A204.1 (cell line): ENCODE measurements around the gene IL23A.
A peak's percentile ranks its signal among the peaks of the same experiment; 100 is the strongest.
"Not testable (repeated sequence)": the region's sequence is repeated elsewhere in the genome, so short reads cannot be mapped to it uniquely, and the experiment has no call there.

Experiments used
- FAIRE-seq: peaks from 2 replicates; lab custom pipeline; 2012; peaks lifted over from hg19 to GRCh38; lab: Jason Lieb, UNC

IL23A gene

GRCh38 chr12:56326533-56326932 lies 12.2 kb upstream of the IL23A start:
- no peak for FAIRE-seq

DNA sequence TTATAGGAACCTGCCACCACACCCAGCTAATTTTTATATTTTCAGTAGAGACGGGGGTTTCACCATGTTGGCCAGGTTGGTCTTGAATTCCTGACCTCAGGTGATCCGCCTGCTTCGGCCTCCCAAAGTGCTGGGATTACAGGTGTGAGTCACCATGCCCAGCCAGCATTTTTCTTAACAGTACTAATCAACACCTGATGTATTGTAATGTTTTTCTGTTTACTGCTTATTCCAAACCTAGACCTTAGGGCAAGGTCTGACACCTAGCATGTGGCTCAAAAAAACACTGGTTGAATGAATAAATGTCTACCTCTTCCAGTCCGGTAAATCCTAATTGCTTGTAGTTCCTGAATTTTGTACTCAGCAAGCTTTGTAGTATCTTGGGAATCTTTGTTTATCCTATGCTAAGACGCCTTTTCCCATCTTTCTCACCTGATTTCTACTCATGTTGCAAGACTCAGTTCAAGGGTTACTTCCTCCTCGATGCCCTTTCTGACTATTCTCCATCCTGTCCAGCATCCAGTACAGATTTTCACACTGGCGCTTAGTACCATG lies 7.7 kb upstream of the IL23A start:
- no peak for FAIRE-seq

DNA sequence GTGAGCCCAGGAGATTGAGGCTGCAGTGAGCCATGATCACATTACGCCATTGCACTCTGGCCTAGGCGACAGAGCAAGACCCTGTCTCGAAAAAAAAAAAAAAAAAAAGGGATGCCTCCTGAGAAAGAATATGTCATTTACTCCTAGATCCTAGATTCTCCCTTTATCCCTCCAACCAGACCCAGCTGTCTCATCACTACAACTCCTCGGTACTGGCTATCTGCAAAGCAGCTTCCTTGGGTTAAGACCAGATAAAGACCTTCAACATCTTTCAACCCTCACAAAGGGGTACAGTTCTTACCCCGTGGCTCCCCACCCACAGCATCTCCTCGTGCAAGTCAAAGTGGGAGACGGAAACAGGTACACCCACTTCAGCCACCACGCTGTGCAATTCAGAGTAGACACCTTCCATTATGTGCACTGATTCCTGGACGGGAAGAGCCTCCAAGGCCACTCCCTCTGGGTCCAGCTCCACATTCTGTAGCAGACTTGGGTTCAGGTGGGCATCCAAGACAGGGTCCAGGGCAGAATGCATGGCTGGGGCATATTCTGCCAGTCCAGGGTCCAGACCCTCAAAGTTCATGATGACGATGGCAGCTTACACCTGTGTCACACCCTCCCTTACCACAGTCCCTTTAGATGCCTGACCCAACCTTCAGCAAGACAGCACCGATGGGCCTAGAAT lies 6.0 kb upstream of the IL23A start:
- FAIRE-seq: no peak

- no peak for FAIRE-seq
Observed at GRCh38 chr12:56333197-56333678, 5.4 kb upstream of the IL23A start.

GRCh38 chr12:56333679-56334489 lies 4.8 kb upstream of the IL23A start, which contains the start of gene PAN2:
Gene PAN2 (minus strand): TSS chr12:56334000. CDS start chr12:56333094, 906 bp downstream.
- FAIRE-seq: peak; percentile 93

DNA sequence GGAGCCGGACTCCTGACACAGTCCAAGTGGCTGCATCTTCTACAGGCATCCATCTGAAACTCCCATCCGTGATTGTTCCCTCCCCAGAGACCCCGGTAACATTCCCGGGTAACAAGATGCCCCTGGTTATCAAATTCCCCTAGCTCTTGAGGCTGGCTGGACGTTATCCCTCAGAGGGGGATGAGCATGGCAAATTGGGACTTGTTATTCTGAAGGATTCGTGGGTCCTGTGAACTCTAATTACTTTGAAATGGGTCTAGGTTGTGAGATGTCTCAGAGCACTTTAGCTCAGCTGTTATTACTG lies 4.2 kb upstream of the IL23A start:
- FAIRE-seq: no peak

- not testable (repeated sequence) for FAIRE-seq
Observed at GRCh38 chr12:56335527-56335926, 3.2 kb upstream of the IL23A start.

- FAIRE-seq: no peak
Observed at GRCh38 chr12:56336361-56337167, 2.1 kb upstream of the IL23A start.

DNA sequence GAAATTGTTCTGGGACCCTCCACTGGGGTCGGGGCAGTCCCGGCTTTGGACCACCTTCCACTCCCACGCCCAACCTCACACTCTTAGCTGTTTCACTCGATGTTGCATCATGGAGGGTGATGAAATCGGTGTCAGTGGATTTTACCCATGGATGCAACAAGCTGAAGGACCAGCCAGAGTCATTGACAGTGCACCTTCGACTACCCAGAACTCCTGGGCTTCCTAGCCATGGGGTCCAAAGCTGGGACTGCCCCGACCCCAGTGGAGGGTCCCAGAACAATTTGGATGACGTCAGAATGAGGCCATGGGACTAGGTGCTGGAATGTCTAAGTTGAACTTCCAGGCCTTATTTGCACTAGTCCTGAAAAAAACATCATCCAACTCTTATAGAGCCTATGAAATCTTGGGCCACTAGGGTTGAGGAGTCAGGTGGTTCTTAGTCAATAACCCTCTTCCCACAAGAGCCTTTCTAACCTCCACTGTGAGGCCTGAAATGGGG lies 882 bp upstream of the IL23A start:
- no peak for FAIRE-seq

GRCh38 chr12:56339158-56339422 lies 406 bp downstream of the IL23A start:
- FAIRE-seq: no peak

DNA sequence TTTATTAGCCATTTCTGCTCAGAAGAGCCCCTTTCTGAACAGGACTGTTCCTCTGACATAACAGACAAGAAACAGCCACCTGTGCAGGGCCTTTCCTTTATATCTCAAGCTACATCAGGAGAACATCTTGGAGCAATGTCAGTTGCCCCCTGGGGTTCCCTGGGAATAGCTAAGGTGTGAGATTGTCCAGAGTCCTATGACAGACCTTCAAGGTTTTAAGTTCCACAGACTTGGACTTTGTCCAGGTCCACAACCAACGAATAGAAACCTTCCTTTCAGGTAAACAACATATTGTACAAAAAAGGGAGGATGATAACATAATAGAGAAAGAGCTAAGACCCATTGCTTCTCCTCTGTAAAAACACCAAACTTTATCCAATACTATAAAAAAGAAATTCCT lies 2.9 kb downstream of the IL23A start:
- FAIRE-seq: no peak

- not testable (repeated sequence) for FAIRE-seq
Observed at GRCh38 chr12:56342290-56342689, 3.6 kb downstream of the IL23A start.

GRCh38 chr12:56346675-56347074 lies 8.0 kb downstream of the IL23A start:
- FAIRE-seq: no peak

DNA sequence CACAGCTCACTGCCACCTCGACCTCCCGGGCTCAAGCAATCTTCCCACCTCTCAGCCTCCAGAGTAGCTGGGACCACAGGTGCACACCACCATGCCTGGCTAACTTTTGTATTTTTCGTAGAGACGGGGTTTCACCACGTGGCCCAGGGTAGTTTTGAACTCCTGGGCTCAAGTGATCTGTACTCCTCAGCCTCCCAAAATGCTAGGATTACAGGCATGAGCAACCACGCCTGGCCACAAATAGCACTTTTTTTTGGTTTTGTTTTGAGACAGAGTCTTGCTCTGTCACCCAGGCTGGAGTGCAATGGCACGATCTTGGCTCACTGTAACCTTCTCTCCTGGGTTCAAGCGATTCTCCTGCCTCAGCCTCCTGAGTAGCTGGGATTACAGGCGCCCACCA lies 8.6 kb downstream of the IL23A start:
- not testable (repeated sequence) for FAIRE-seq

DNA sequence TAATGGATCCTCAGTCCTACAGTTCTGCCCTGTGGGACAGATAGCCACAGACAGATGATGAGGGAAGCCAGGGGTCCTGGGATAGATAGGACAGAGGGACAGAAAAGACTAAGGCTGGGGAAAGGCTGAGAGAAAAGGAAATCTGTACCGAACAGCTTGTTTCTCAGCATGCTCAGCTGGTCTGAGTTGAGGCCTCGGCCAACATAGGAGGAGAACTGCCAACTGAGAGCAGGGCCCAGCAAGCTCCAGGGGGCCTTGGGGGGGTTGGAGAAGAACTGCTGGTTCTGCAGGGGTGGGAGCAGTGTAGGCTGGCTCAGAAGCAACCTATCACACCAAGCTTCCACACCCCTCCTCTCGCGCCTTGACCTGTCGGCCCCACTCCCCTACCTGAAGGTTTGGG lies 10.1 kb downstream of the IL23A start:
- no peak for FAIRE-seq

DNA sequence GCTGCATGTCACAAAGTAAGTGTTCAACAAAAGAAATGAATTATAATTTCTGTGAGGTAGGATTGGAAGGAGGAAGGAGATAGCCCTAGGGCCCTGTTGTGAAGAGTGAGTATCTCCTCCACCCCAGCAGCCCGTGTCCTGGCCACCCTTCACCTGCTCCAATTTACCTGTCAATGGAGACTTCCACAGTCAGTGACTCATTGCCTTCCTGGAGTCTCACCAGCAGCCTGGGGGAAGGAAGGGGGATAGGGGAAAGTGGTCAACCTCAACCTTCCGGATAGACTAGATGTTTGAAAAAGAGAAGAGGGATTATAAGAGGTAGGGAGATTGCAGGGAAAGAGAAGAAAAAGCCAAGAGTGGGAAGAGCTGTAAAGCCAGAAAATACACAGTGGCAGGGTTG lies 12.0 kb downstream of the IL23A start:
- no peak for FAIRE-seq

GRCh38 chr12:56351325-56351724 lies 12.6 kb downstream of the IL23A start:
- FAIRE-seq: no peak

DNA sequence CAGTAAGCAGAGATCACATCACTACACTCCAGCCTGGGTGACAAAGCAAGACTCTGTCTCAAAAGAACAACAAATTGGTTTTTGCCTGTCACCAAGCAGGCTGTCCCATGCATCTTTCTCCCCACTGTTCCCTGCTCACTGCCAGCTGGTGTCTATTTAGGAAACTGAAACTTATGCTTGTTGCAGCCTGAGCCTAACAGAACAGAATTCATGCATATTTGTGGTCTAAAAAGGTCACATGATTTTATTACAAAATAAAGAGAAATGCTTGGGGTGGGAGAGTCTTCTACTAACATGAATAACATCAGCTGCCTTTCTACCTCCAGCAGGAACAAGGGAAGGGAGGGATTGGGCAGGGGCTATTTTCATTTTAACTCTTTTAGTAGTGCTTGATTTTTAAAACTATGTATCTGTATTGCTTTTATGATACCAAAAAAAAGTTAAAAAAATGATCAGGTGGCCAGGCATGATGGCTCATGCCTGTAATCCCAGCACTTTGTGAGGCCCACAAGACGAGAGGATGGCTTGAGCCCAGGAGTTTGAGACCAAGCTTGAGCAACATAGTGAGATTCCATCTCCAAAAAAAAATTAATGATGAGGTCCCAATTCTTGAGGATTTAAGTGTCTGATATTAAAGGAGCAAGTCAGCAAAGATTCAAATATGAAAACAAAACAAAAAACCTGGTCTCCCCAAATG lies 20.3 kb downstream of the IL23A start:
- FAIRE-seq: no peak

- peak; percentile 100 for FAIRE-seq
Observed at GRCh38 chr12:56359851-56360767, 21.4 kb downstream of the IL23A start, which contains the start of gene STAT2. Gene STAT2 (minus strand): TSS chr12:56360107. CDS start chr12:56356571, 3,536 bp downstream.

- no peak for FAIRE-seq
Observed at GRCh38 chr12:56361487-56362129, 22.9 kb downstream of the IL23A start.
